ENCODE measurements around the gene TIGIT. TPM values are rescaled to one million over a fixed set of nuclear protein-coding genes. Genes with fewer than 3 reads are reported as not detected.

Gene TIGIT
- total RNA-seq, 6 experiments from 2014 or later: 0.09 to 1.2 (median 0.30) TPM

DNA sequence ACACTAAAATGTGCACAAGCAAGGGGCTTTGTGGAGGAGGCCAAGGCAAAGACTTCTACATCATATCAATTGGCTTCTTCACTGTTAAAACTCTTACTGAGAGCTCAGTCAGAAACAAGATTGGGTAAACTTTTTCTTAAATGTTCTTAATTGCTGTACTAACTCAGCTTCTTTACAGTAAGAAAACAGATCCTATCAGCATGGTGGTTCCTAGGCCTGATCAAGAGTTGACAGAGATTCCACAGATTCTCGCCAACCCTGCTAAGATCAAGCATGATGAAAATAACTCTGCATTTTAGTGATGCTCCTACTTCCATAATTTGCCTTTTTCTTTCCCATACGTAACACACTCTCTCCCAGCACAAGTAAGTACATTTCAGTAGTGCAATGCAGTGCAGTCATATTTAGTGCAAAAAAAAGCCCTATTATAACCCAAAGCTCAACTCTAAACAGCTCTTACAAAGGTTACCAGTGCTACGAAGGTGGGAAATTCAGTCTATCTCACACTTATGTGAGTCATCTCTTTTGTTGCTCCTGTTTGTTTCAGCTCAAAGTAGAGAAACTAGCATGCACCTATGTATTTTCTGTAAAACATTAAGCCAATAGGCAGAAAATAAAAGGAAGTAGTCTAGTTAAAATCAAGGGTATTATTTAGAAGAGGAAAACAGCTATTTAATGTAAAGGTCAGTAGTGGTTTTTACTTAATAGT lies 29.9 kb downstream of the TIGIT start:
- ATAC-seq: no peak
- Histone ChIP-seq H3K4me1 (no peaks in the 10 kb centered on the region), H3K36me3 (no peaks in the 10 kb centered on the region), H3K27ac (no peak overlapping the region), H3K9me3 (no peaks in the 10 kb centered on the region), H3K27me3 (no peaks in the 10 kb centered on the region), H3K4me3 (no peak overlapping the region)
- intact Hi-C loops (cut with DNase I): no loop called here
- TF ChIP-seq POLR2A (IDR thresholded peaks at IDR 0.05): no peak
- TF ChIP-seq, protein P1, sequence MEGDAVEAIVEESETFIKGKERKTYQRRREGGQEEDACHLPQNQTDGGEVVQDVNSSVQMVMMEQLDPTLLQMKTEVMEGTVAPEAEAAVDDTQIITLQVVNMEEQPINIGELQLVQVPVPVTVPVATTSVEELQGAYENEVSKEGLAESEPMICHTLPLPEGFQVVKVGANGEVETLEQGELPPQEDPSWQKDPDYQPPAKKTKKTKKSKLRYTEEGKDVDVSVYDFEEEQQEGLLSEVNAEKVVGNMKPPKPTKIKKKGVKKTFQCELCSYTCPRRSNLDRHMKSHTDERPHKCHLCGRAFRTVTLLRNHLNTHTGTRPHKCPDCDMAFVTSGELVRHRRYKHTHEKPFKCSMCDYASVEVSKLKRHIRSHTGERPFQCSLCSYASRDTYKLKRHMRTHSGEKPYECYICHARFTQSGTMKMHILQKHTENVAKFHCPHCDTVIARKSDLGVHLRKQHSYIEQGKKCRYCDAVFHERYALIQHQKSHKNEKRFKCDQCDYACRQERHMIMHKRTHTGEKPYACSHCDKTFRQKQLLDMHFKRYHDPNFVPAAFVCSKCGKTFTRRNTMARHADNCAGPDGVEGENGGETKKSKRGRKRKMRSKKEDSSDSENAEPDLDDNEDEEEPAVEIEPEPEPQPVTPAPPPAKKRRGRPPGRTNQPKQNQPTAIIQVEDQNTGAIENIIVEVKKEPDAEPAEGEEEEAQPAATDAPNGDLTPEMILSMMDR (IDR thresholded peaks at IDR 0.05): no peak
- 92% methylated on average over 3 of the region's 3 CpGs for WGBS (ENCODE audit: insufficient coverage, low coverage, low lambda C conversion rate, missing lambda C conversion rate)
- DNase-seq: no peak

DNA sequence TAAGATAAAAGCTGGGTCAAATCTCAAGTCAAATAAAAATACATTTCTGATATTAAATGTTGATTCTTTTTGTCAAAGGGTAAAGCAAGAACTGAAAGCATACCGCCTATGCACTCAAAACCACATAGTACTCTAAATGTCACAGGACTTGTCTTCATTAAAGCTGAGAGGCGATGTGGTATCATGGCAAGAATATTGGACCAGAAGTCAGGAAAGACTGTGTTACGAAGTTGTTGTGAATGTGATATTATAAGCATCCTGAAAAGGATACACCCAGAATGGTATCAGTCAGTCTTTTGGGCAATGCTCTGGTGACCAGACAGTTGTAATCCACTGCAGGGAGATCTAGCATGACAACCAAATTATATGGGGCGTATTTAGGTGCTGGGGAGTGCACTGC lies 33.8 kb downstream of the TIGIT start:
- Histone ChIP-seq H3K4me1 (no peaks in the 10 kb centered on the region), H3K27me3 (no peaks in the 10 kb centered on the region), H3K27ac (no peak overlapping the region), H3K4me3 (no peak overlapping the region), H3K9me3 (no peaks in the 10 kb centered on the region), H3K36me3 (no peaks in the 10 kb centered on the region)
- ATAC-seq (no peak), DNase-seq (no peak)
- intact Hi-C loops (cut with DNase I): no loop called here
- TF ChIP-seq, protein P1 (IDR thresholded peaks at IDR 0.05): no peak
- no peak for TF ChIP-seq POLR2A (IDR thresholded peaks at IDR 0.05)
- WGBS (ENCODE audit: insufficient coverage, low coverage, low lambda C conversion rate, missing lambda C conversion rate): 89% methylated on average over 4 of the region's 4 CpGs

DNA sequence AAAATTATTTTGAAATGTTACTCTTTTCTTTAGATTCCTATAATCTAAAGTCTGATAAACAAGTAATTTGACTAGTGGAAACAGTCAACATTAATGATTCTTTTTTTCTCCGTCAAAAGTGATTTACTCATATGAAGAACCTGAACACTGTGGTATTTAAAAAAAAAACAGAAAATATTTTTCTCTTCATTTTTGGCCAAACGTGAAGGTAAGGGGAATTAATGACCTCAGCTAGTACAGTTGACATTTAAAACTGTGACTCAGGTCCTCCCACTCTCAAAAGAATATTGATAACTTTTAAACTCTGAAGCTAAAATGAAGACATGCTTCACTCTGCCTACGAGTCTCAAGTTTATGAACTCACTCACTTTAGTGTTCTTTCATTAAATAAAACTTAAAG lies 34.5 kb downstream of the TIGIT start:
- 67% methylated on average over 3 of the region's 3 CpGs for WGBS (ENCODE audit: insufficient coverage, low coverage, low lambda C conversion rate, missing lambda C conversion rate)
- no peaks in the 10 kb centered on the region for H3K4me1 ChIP-seq
- no peaks in the 10 kb centered on the region for H3K9me3 ChIP-seq
- DNase-seq (no peak), ATAC-seq (no peak)
- intact Hi-C loops (cut with DNase I): no loop called here
- TF ChIP-seq, protein P1 (IDR thresholded peaks at IDR 0.05): no peak
- TF ChIP-seq POLR2A (IDR thresholded peaks at IDR 0.05): no peak
- no peaks in the 10 kb centered on the region for H3K27me3 ChIP-seq
- no peaks in the 10 kb centered on the region for H3K36me3 ChIP-seq
- H3K4me3 ChIP-seq: no peak overlapping the region
- H3K27ac ChIP-seq: no peak overlapping the region

DNA sequence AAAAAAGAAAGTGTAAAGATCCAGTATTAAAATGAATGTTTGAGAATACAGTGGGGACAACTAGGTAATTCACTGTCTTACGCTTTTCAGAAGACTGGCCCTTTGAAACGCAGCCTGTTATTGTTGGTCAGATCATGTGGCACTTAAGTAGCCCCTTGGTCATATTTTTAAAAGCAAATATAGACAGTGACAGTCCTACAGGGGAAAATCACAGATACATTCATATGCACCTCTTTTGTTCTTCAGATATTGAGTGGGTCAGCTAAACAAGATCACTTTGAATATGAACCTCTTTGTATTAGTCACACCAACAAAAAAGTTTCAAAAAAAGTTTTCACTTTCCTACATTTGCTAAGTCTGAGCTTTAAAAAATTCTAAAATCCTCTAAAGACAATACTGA lies 36.0 kb downstream of the TIGIT start:
- no peak for DNase-seq
- Histone ChIP-seq H3K9me3 (no peaks in the 10 kb centered on the region), H3K36me3 (no peaks in the 10 kb centered on the region), H3K4me3 (no peak overlapping the region), H3K27me3 (no peaks in the 10 kb centered on the region), H3K4me1 (no peaks in the 10 kb centered on the region), H3K27ac (no peak overlapping the region)
- WGBS (ENCODE audit: insufficient coverage, low coverage, low lambda C conversion rate, missing lambda C conversion rate): 89% methylated on average over 2 of the region's 2 CpGs
- TF ChIP-seq, protein P1 (IDR thresholded peaks at IDR 0.05): no peak
- TF ChIP-seq POLR2A (IDR thresholded peaks at IDR 0.05): no peak
- no peak for ATAC-seq
- intact Hi-C loops (cut with DNase I): no loop called here
